Activated T-cell treated with anti-CD3 and anti-CD28 coated beads, Interleukin-2, amount 50 U/mL, for 48 hours (primary cell): Measurements from ENCODE around the gene M6PR.
A peak's percentile ranks its signal among the peaks of the same experiment; 100 is the strongest.
"Not testable (repeated sequence)": the region's sequence is repeated elsewhere in the genome, so short reads cannot be mapped to it uniquely, and the experiment has no call there.

Experiments used
- DNase-seq, 2 experiments: peaks; one replicate each; pipeline ENCODE4 v3.0.0-alpha.2; 2020

The M6PR gene

GRCh38 chr12:8950702-8951478 lies 1.4 kb upstream of the M6PR start:
- no peak for DNase-seq

DNA sequence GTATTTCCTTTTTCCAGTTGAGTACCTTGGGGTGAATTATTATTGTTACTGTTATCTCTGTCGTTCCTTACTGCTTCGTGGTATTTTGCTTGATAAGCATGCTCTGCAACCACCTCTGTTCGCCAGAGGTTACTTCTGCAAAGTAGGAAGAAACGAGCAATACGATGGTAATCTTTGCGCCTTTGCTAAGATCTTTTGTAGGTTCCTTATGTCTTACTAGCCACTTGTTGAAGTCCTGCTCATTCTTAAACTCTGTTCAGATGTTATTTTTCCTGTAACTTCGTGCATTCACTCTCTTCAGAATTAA lies 729 bp upstream of the M6PR start:
- no peak for DNase-seq

- peak; percentile 35 to 37 for DNase-seq
Observed at GRCh38 chr12:8948701-8949341, 624 bp downstream of the M6PR start.

DNA sequence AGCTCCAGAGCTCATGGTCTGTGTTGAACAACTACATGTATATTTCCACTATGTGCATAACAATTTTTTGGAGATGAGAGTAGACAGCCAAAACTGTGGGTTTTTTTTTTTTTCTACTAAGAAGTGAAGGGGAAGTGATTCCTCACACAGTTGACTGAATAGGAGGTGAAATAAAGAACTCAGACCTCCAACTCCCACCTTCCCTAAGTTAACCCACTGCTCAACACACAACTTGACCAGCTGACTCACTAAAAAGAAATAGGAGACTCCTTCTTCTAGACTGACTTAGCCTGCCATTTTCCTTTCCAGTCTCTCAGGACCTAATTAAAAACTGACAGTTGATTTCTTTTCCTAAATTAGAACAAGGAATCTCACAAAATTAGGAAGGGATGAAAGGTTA lies 1.7 kb downstream of the M6PR start:
- no peak for DNase-seq

DNA sequence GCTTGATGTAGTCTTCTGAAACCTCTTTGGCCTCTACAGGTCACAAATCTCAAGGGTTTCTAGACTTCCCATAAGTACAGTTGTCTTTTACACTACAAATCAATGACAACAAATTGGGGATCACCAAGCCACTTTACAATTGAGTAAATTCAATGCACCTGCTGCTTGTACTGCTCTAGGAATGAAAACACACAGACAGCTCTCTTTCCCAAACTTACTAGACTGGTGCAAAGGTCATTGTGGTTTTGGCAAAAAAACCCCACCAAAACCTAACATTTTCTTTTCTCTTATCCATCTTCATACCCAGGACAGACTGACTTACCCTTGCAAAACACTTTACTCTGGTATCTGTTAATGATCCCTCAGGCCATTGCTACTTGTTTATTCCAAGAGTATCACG lies 2.7 kb downstream of the M6PR start:
- no peak for DNase-seq

DNA sequence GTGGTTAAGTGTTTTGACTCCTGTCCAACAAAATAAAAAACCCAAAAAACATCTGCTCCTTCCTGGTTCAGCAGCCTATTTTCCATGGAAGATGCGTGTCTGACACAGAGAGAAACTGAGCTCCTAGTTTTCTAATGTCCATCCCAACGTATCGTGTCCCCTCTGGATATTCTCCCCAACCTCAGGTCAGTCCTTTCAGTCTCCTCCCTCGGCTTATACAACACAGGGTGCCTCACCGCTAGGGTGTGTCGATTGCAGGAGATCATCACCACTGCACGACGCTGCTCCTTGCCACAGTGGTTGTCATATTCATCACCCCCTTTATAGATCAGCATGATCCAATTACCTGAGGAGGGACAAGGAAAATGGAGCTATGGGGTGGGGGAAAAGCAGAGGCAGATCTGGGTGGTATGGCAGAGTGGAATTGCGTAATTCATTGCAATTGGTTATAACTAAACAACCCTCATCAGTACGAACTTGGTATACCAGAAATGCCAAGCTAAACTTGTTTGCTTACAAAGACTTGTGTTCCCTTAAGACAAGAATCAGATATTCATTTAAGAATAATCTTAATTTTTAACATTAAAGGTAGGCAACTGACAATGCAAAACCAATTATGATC lies 5.8 kb downstream of the M6PR start:
- no peak for DNase-seq

DNA sequence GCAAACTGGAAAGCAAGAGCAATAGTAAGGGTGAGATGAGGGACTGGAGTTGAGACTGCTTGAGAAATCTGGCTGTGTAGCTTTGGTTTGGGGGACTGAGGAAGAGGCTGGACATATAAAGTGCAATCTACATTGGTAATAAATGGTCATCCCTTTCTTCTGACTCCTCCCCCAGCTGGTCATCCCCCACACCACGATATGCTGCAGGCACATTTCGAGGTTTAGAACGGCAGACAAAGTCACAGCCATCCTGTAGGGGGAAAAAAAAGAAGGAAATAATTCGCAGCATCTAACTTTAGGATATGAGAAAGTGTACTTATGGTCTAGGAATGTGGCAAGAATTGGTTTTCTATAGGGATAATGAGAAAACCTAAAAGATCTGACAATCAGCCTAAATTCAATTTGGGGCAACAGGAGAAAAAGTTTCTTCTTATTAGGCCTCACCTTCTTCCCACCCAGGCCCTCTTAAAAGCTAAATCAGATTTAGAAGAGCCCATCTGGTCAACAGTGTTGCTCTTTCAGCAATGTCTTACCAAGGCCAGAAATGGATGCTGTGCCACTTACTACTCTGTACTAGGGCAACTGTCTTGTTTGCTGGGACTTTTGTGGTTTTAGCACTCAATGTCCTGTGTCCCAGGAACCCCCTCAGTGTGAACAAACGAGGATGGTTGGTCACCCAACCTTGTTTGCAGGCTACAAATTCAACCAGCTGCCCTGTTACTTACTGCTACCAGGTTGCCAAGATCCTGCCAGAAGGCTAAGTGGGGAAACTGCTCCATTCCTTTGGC lies 7.6 kb downstream of the M6PR start:
- DNase-seq: no peak

DNA sequence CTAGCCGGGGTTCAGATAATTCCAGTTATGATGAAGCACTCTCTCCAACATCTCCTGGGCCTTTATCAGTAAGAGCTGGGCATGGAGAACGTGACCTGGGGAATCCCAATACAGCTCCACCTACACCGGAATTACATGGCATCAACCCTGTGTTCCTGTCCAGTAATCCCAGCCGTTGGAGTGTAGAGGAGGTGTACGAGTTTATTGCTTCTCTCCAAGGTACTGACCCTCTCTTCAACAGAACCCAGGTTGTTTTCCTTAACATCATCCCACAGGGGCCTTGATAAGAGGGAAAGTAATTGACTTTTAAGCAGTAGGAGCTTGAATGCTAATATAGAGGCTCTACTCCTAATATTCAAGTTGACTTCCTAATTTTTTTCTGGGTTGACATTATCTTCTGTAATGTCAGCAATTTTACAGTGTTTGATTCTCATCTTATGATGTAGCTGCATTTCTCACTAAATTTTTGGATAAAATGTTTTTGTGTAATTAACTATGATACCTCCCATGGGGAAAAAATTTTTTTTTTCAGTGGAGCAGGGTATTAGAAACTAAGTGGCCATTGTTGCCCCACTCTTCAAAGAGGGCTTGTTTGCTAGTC lies 11.5 kb downstream of the M6PR start:
- DNase-seq: not testable (repeated sequence)

GRCh38 chr12:8936735-8937134 lies 12.7 kb downstream of the M6PR start:
- no peak for DNase-seq

DNA sequence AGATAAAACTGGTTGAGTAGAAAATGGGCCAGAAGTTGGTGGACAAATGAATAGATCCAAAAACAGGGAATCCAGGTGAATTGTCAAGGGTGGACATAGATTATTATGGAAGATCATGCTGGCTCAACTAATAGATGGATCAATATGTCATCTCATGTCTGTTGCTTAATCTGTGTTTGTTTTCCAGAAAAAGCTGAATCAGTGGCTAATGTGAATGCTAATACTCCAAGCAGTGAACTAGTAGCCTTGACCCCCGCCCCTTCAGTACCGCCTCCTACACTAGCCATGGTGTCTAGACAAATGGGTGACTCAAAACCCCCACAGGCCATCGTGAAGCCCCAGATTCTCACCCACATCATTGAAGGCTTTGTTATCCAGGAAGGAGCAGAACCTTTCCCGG lies 15.4 kb downstream of the M6PR start:
- not testable (repeated sequence) for DNase-seq

GRCh38 chr12:8932464-8932863 lies 17.0 kb downstream of the M6PR start:
- DNase-seq: not testable (repeated sequence)

DNA sequence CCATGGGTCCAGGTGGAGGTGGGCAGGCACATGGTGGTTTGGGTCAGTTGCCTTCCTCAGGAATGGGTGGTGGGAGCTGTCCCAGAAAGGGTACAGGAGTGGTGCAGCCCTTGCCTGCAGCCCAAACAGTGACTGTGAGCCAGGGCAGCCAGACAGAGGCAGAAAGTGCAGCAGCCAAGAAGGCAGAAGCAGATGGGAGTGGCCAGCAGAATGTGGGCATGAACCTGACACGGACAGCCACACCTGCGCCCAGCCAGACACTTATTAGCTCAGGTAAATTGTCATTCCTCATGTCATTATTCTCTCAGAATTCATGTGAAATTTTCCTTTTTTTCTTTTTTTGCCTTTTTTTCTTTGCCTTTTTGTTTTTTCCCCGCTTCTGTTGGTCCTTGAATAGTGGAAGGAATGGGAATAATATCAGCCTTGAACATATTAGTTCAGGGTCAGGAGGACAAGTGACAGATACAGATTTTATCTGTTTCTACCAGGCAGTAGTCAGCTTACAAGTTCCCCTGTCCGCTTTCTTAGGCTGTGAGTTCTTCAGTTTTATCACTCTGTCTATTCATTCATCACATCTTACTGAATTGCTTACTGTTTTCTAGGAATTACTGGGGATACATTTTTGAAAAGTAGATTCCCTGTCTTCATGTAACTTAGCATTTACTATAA lies 18.7 kb downstream of the M6PR start:
- DNase-seq: not testable (repeated sequence)

- no peak for DNase-seq
Observed at GRCh38 chr12:8922544-8922943, 26.9 kb downstream of the M6PR start.

DNA sequence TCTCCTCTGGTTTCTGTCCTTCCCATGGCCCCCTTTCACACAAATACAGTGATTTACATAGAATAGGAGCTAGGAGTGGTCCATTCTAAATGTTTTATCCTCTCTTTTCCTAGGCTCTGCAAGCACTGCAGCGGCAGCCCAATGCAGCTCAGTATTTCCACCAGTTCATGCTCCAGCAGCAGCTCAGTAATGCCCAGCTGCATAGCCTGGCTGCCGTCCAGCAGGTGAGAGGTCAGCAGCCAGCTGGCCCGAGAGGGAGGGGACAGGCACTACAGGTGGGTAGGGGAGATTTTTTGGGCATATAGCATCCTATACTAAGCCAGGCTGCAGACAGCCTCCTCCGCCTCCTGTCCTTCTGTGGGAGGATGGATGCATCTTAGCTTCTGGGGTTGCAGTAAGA lies 29.8 kb downstream of the M6PR start:
- not testable (repeated sequence) for DNase-seq

DNA sequence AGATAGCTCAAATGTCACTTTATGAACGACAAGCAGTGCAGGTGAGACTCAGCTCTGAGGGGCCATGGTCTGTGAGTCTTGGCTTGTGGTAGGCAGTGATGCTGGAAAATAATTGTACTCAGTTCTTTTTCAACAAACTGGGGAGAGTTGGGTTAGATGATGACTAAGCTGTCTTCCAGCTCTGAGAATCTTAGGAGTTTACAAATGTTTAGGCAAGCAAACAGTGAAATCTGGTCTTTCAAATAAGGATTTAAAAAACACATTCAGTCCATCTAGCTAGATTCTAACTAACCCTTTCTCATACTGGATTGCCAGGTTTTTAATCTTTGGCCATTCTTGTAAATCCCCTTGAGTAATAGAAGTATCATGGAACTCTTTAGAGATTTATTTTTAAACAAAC lies 31.7 kb downstream of the M6PR start:
- DNase-seq: no peak

GRCh38 chr12:8917031-8917430 lies 32.4 kb downstream of the M6PR start:
- DNase-seq: no peak

- DNase-seq: no peak
Observed at GRCh38 chr12:8916154-8916553, 33.3 kb downstream of the M6PR start.

- DNase-seq: peak; percentile 71 to 77
Observed at GRCh38 chr12:8914716-8915526, 34.5 kb downstream of the M6PR start.

- peak; percentile 75 to 79 for DNase-seq
Observed at GRCh38 chr12:8914033-8914715, 35.3 kb downstream of the M6PR start, which contains the start of gene PHC1. Gene PHC1, plus strand, starts transcription at chr12:8914509. Its CDS starts 3,169 bp downstream, at chr12:8917678.

DNA sequence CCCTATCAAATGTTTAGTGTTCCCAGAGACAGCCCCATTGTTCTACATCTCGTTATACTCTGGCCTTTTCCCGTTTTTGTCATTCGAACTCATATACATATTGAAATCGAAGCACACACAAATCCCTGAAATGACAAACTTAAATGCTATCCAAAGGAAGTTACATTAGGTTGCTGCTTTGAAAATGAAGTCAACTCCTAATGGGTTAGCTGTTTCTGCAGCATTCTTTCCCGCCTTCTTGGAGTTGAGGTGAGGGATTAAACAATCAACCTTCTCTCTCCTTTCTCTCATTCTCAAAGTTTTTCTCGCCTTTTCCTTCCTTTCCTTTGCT lies 35.8 kb downstream of the M6PR start:
- DNase-seq: no peak

GRCh38 chr12:8912914-8913313 lies 36.5 kb downstream of the M6PR start:
- DNase-seq: peak in 1 of 2 experiments; percentile 21
